GM23338 (cell line): Measurements from ENCODE around the gene PSIP1. TPM values are rescaled to one million over a fixed set of nuclear protein-coding genes. Genes with fewer than 3 reads are reported as not detected.
"Not testable (repeated sequence)": the region's sequence is repeated elsewhere in the genome, so short reads cannot be mapped to it uniquely, and the experiment has no call there.

Source experiments
- ATAC-seq: fragments of 200-7000 bp; cut with Tn5 transposase; 3 replicates; pipeline ENCODE4 v1.9.1; 2020
- DNase-seq: peaks from one replicate; pipeline ENCODE4 v3.0.0-alpha.2; 2015; ENCODE audit warnings: low spot score
- H2AFZ ChIP-seq: fragments of 200-600 bp; sonication (generic); 2 replicates; pipeline ENCODE4 v1.8.0; 2016; ENCODE audit warnings: antibody characterized with exemption, mild to moderate bottlenecking, moderate library complexity
- H3F3A ChIP-seq: fragments of 200-600 bp; sonication (generic); replicated peaks from 2 replicates; pipeline ENCODE4 v1.8.0; 2017; ENCODE audit warnings: antibody characterized with exemption, mixed run types, low read depth
- H3K27ac ChIP-seq: fragments of 200-600 bp; sonication (generic); 2 replicates; pipeline ENCODE4 v1.6.1; 2016; ENCODE audit warnings: low read depth
- H3K27me3 ChIP-seq: fragments of 200-600 bp; sonication (generic); 2 replicates; pipeline ENCODE4 v1.8.0; 2016; ENCODE audit warnings: mild to moderate bottlenecking, mixed run types, moderate library complexity; ENCODE audit not compliant: insufficient read depth
- H3K36me3 ChIP-seq: fragments of 200-600 bp; sonication (generic); 2 replicates; pipeline ENCODE4 v1.8.0; 2016; ENCODE audit warnings: mild to moderate bottlenecking; ENCODE audit not compliant: insufficient read depth
- H3K4me1 ChIP-seq: fragments of 200-600 bp; sonication (generic); 2 replicates; pipeline ENCODE4 v1.8.0; 2016; ENCODE audit warnings: mild to moderate bottlenecking, moderate library complexity; ENCODE audit not compliant: insufficient read depth
- H3K4me2 ChIP-seq: fragments of 200-600 bp; sonication (generic); 2 replicates; pipeline ENCODE4 v1.7.1; 2017; ENCODE audit warnings: mixed run types
- H3K4me3 ChIP-seq: fragments of 200-600 bp; sonication (generic); 2 replicates; pipeline ENCODE4 v1.6.1; 2016; ENCODE audit warnings: mixed run types
- H3K79me2 ChIP-seq: fragments of 200-600 bp; sonication (generic); replicated peaks from 2 replicates; pipeline ENCODE4 v1.8.0; 2017; ENCODE audit warnings: mild to moderate bottlenecking; ENCODE audit not compliant: insufficient read depth
- H3K9me2 ChIP-seq: fragments of 200-600 bp; sonication (generic); 2 replicates; pipeline ENCODE4 v1.8.0; 2017; ENCODE audit not compliant: insufficient read depth
- H4K20me1 ChIP-seq: fragments of 200-600 bp; sonication (generic); replicated peaks from 2 replicates; pipeline ENCODE4 v1.8.0; 2017; ENCODE audit warnings: mild to moderate bottlenecking; ENCODE audit not compliant: insufficient read depth
- H3K27ac Mint-ChIP-seq: 2 replicates; pipeline ENCODE4 v1.8.0; 2020; ENCODE audit warnings: inconsistent platforms, mild to moderate bottlenecking, moderate library complexity, mixed read lengths
- H3K27me3 Mint-ChIP-seq: 3 replicates; pipeline ENCODE4 v1.8.0; 2022; ENCODE audit warnings: low read depth, mild to moderate bottlenecking, moderate library complexity, mixed read lengths, inconsistent platforms; ENCODE audit not compliant: insufficient read depth, poor library complexity
- H3K36me3 Mint-ChIP-seq: 3 replicates; pipeline ENCODE4 v1.8.0; 2021; ENCODE audit warnings: low read depth, mild to moderate bottlenecking, inconsistent platforms, moderate library complexity, mixed read lengths
- H3K4me1 Mint-ChIP-seq: 3 replicates; pipeline ENCODE4 v1.8.0; 2020; ENCODE audit warnings: mild to moderate bottlenecking, inconsistent platforms, mixed read lengths
- H3K4me3 Mint-ChIP-seq: 3 replicates; pipeline ENCODE4 v1.8.0; 2021; ENCODE audit warnings: moderate library complexity, mild to moderate bottlenecking, inconsistent platforms, mixed read lengths
- H3K9me3 Mint-ChIP-seq: 3 replicates; pipeline ENCODE4 v1.8.0; 2020; ENCODE audit warnings: moderate library complexity, mild to moderate bottlenecking, inconsistent platforms, mixed read lengths
- EZH2 ChIP-seq: fragments of 200-600 bp; sonication (generic); IDR thresholded peaks from one replicate; pipeline ENCODE4 v1.8.0; 2017; ENCODE audit warnings: antibody characterized with exemption, mild to moderate bottlenecking, low read depth; ENCODE audit not compliant: unreplicated experiment
- EZH2phosphoT487 ChIP-seq: fragments of 200-600 bp; sonication (generic); IDR thresholded peaks from one replicate; pipeline ENCODE4 v1.8.1; 2018; ENCODE audit warnings: antibody characterized with exemption; ENCODE audit not compliant: unreplicated experiment
- JUNB ChIP-seq: IDR thresholded peaks from one replicate; pipeline ENCODE4 v1.6.1; 2016; ENCODE audit warnings: antibody characterized with exemption; ENCODE audit not compliant: unreplicated experiment
- STAT1 ChIP-seq: IDR thresholded peaks from one replicate; pipeline ENCODE4 v1.6.1; 2016; ENCODE audit warnings: antibody characterized with exemption; ENCODE audit not compliant: unreplicated experiment
- polyA plus RNA-seq: library from polyadenylated mRNA; unstranded; fragments of >200 nt; fragmentation: Nextera tagmentation; extraction: Ambion mirVana; gene quantifications from 2 replicates; pipeline ENCODE4 v1.2.1, GENCODE V29; 2016
- total RNA-seq: library from RNA; depleted of rRNA; stranded (reverse); fragments of >200 nt; shearing (Covaris generic); gene quantifications from 2 replicates; pipeline ENCODE4 v1.2.3, GENCODE V29; 2014
- TF ChIP-seq, protein P1 (sequence below): fragments of 250-450 bp; sonication (Bioruptor Pico); IDR thresholded peaks from 2 replicates; pipeline ENCODE4 v1.5.0; 2020; ENCODE audit warnings: mild to moderate bottlenecking, moderate library complexity

The PSIP1 gene
- total and polyA plus RNA-seq, 2 experiments from 2014 or later: 332 to 989 TPM

DNA sequence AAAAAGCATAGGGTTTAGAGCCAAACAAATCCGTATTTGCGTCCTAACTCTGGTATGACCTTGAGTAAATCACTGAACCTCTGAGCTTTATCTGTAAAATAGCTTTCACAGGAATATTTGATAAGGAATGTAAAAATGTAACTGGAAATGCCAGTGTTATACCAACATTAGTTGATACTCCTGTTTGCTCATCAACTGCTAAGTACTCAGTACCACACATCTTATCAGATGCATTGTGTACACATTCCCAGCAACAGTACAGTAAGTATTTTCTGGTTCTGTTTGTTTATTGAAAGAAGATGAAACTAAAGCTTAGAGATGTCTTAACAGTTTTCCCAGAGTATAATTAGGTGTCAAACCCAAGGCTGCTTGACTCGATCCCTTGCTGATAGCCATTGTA is 66.6 kb downstream of the PSIP1 start (continued):
- TF ChIP-seq, protein P1, sequence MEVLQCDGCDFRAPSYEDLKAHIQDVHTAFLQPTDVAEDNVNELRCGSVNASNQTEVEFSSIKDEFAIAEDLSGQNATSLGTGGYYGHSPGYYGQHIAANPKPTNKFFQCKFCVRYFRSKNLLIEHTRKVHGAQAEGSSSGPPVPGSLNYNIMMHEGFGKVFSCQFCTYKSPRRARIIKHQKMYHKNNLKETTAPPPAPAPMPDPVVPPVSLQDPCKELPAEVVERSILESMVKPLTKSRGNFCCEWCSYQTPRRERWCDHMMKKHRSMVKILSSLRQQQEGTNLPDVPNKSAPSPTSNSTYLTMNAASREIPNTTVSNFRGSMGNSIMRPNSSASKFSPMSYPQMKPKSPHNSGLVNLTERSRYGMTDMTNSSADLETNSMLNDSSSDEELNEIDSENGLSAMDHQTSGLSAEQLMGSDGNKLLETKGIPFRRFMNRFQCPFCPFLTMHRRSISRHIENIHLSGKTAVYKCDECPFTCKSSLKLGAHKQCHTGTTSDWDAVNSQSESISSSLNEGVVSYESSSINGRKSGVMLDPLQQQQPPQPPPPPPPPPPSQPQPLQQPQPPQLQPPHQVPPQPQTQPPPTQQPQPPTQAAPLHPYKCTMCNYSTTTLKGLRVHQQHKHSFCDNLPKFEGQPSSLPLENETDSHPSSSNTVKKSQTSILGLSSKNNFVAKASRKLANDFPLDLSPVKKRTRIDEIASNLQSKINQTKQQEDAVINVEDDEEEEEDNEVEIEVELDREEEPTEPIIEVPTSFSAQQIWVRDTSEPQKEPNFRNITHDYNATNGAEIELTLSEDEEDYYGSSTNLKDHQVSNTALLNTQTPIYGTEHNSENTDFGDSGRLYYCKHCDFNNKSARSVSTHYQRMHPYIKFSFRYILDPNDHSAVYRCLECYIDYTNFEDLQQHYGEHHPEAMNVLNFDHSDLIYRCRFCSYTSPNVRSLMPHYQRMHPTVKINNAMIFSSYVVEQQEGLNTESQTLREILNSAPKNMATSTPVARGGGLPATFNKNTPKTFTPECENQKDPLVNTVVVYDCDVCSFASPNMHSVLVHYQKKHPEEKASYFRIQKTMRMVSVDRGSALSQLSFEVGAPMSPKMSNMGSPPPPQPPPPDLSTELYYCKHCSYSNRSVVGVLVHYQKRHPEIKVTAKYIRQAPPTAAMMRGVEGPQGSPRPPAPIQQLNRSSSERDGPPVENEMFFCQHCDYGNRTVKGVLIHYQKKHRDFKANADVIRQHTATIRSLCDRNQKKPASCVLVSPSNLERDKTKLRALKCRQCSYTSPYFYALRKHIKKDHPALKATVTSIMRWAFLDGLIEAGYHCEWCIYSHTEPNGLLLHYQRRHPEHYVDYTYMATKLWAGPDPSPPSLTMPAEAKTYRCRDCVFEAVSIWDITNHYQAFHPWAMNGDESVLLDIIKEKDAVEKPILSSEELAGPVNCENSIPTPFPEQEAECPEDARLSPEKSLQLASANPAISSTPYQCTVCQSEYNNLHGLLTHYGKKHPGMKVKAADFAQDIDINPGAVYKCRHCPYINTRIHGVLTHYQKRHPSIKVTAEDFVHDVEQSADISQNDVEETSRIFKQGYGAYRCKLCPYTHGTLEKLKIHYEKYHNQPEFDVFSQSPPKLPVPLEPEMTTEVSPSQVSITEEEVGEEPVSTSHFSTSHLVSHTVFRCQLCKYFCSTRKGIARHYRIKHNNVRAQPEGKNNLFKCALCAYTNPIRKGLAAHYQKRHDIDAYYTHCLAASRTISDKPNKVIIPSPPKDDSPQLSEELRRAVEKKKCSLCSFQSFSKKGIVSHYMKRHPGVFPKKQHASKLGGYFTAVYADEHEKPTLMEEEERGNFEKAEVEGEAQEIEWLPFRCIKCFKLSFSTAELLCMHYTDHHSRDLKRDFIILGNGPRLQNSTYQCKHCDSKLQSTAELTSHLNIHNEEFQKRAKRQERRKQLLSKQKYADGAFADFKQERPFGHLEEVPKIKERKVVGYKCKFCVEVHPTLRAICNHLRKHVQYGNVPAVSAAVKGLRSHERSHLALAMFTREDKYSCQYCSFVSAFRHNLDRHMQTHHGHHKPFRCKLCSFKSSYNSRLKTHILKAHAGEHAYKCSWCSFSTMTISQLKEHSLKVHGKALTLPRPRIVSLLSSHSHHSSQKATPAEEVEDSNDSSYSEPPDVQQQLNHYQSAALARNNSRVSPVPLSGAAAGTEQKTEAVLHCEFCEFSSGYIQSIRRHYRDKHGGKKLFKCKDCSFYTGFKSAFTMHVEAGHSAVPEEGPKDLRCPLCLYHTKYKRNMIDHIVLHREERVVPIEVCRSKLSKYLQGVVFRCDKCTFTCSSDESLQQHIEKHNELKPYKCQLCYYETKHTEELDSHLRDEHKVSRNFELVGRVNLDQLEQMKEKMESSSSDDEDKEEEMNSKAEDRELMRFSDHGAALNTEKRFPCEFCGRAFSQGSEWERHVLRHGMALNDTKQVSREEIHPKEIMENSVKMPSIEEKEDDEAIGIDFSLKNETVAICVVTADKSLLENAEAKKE (CRISPR knock-in tag): no peak
- no peak for TF ChIP-seq EZH2phosphoT487
- no peak for TF ChIP-seq EZH2
- no peak for TF ChIP-seq STAT1
- TF ChIP-seq JUNB: no peak

DNA sequence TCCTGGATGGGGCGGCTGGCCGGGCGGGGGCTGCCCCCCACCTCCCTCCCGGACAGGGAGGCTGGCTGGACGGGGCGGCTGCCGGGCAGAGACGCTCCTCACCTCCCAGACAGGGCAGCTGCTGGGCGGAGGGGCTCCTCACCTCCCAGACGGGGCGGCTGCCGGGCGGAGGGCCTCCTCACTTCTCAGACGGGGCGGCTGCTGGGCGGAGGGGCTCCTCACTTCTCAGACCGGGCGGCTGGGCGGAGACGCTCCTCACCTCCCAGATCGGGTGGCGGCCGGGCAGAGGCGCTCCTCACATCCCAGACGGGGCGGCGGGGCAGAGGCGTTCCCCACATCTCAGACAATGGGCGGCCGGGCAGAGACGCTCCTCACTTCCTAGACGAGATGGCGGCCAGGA is 68.5 kb downstream of the PSIP1 start:
- not testable (repeated sequence) for H3K4me1 Mint-ChIP-seq, DNase-seq, H3K4me2 ChIP-seq, H3K27ac ChIP-seq, H3K27me3 Mint-ChIP-seq, H2AFZ ChIP-seq, H3K9me2 ChIP-seq, ATAC-seq, H4K20me1 ChIP-seq, H3K27ac Mint-ChIP-seq, H3F3A ChIP-seq, H3K27me3 ChIP-seq, H3K4me1 ChIP-seq, H3K4me3 Mint-ChIP-seq, H3K4me3 ChIP-seq
- H3K79me2 ChIP-seq: peaks cover 50% of the 10 kb centered on the region
- Mint-ChIP-seq H3K9me3 (peaks cover 42% of the 10 kb centered on the region), H3K36me3 (peaks cover 93% of the 10 kb centered on the region)
- H3K36me3 ChIP-seq: peaks cover 64% of the 10 kb centered on the region

DNA sequence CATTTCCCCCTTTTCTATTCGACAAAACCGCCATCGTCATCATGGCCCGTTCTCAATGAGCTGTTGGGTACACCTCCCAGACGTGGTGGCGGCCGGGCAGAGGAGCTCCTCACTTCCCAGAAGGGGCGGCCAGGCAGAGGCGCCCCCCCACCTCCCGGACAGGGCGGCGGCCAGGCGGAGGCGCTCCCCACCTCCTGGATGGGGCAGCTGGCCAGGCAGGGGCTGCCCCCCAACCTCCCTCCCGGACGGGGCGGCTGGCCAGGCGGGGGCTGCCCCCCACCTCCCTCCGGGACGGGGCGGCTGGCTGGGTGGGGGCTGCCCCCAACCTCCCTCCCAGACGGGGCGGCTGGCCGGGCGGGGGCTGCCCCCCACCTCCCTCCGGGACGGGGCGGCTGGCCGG is 68.9 kb downstream of the PSIP1 start:
- H3K27ac Mint-ChIP-seq, H3K27me3 Mint-ChIP-seq, H4K20me1 ChIP-seq, H3K9me2 ChIP-seq, H3K4me1 Mint-ChIP-seq, H3K4me3 Mint-ChIP-seq, H3F3A ChIP-seq, ATAC-seq, H3K27ac ChIP-seq, H3K27me3 ChIP-seq, H2AFZ ChIP-seq, H3K4me3 ChIP-seq, H3K4me2 ChIP-seq, H3K4me1 ChIP-seq, DNase-seq: not testable (repeated sequence)
- Histone ChIP-seq H3K36me3 (peaks cover 61% of the 10 kb centered on the region), H3K79me2 (peaks cover 55% of the 10 kb centered on the region)
- H3K36me3 Mint-ChIP-seq: peaks cover 93% of the 10 kb centered on the region
- H3K9me3 Mint-ChIP-seq: peaks cover 42% of the 10 kb centered on the region
